ENCODE measurements around the gene POU3F1. TPM values are rescaled to one million over a fixed set of nuclear protein-coding genes. Genes with fewer than 3 reads are reported as not detected.

Gene POU3F1
- total RNA-seq, 2 donors from 2014 or later, result 0.20 to 0.46 TPM

- H3K4me1 ChIP-seq (ENCODE audit: control insufficient read depth, insufficient read depth, low read length), result no peaks in the 10 kb centered on the region
- no peak for DNase-seq
- WGBS, 2 experiments (ENCODE audit: insufficient coverage in 1 of 2, insufficient read length in 1 of 2), result 89 to 93% methylated on average over 3 of the region's 3 CpGs
- peaks cover 63% of the 10 kb centered on the region for H3K36me3 Mint-ChIP-seq (ENCODE audit: low read depth)
- TF ChIP-seq, protein P1, sequence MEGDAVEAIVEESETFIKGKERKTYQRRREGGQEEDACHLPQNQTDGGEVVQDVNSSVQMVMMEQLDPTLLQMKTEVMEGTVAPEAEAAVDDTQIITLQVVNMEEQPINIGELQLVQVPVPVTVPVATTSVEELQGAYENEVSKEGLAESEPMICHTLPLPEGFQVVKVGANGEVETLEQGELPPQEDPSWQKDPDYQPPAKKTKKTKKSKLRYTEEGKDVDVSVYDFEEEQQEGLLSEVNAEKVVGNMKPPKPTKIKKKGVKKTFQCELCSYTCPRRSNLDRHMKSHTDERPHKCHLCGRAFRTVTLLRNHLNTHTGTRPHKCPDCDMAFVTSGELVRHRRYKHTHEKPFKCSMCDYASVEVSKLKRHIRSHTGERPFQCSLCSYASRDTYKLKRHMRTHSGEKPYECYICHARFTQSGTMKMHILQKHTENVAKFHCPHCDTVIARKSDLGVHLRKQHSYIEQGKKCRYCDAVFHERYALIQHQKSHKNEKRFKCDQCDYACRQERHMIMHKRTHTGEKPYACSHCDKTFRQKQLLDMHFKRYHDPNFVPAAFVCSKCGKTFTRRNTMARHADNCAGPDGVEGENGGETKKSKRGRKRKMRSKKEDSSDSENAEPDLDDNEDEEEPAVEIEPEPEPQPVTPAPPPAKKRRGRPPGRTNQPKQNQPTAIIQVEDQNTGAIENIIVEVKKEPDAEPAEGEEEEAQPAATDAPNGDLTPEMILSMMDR (conservative IDR thresholded peaks at IDR 0.05), result no peak
- no peak overlapping the region for H3K9ac ChIP-seq (ENCODE audit: extremely low read depth, low read length, poor library complexity, severe bottlenecking)
- H3K4me1 Mint-ChIP-seq, result peaks cover 8% of the 10 kb centered on the region
- no peaks in the 10 kb centered on the region for H3K9me3 Mint-ChIP-seq
- no peaks in the 10 kb centered on the region for H3K27me3 ChIP-seq (ENCODE audit: control insufficient read depth, insufficient read depth, low read length, poor library complexity, severe bottlenecking)
- no peaks in the 10 kb centered on the region for H3K9me3 ChIP-seq (ENCODE audit: control insufficient read depth, low read length)
- H3K36me3 ChIP-seq (ENCODE audit: control insufficient read depth, insufficient read depth, low read length), result peaks cover 73% of the 10 kb centered on the region
- H3K27ac Mint-ChIP-seq, result no peak overlapping the region
- H3K4me3 ChIP-seq (ENCODE audit: low read length), result no peak overlapping the region
- no peak overlapping the region for H3K4me3 Mint-ChIP-seq
- H3K27me3 Mint-ChIP-seq (ENCODE audit: insufficient read depth), result no peaks in the 10 kb centered on the region
- no peak overlapping the region for H3K27ac ChIP-seq (ENCODE audit: low read depth, low read length)
Measured at GRCh38 chr1:38022810-38023209, 23.8 kb downstream of the POU3F1 start.

DNA sequence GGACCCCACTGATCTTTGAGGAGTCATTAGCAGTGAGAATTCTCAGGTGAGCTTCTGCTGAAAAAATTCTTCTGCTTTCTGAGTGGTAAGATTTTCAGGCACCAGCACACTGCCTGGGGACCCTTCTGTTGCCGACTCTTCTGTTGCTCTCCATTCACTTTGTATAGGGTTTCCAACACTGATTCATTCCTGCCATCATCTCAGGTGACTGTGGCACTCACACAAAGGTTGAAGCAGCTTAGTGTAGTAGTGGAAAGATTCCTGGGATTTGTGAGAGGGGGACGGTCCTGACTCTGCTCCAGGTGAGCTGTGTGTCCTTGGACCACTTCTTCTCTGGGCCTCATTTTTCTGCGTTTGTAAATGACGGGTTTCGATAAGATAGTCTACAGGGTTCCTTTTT lies 24.6 kb downstream of the POU3F1 start:
- Histone ChIP-seq H3K4me3 (ENCODE audit: low read length) (no peak overlapping the region), H3K27ac (ENCODE audit: low read depth, low read length) (no peak overlapping the region), H3K4me1 (ENCODE audit: control insufficient read depth, insufficient read depth, low read length) (no peaks in the 10 kb centered on the region), H3K9ac (ENCODE audit: extremely low read depth, low read length, poor library complexity, severe bottlenecking) (no peak overlapping the region), H3K36me3 (ENCODE audit: control insufficient read depth, insufficient read depth, low read length) (peaks cover 82% of the 10 kb centered on the region), H3K9me3 (ENCODE audit: control insufficient read depth, low read length) (no peaks in the 10 kb centered on the region), H3K27me3 (ENCODE audit: control insufficient read depth, insufficient read depth, low read length, poor library complexity, severe bottlenecking) (no peaks in the 10 kb centered on the region)
- H3K27me3 Mint-ChIP-seq (ENCODE audit: insufficient read depth), result no peaks in the 10 kb centered on the region
- peaks cover 3% of the 10 kb centered on the region for H3K4me1 Mint-ChIP-seq
- no peak for DNase-seq
- 96 to 100% methylated on average over 2 to 5 of the region's 5 CpGs for WGBS, 2 experiments (ENCODE audit: insufficient coverage in 1 of 2, insufficient read length in 1 of 2)
- H3K9me3 Mint-ChIP-seq, result no peaks in the 10 kb centered on the region
- H3K4me3 Mint-ChIP-seq, result no peak overlapping the region
- H3K27ac Mint-ChIP-seq, result no peak overlapping the region
- TF ChIP-seq, protein P1 (conservative IDR thresholded peaks at IDR 0.05), result no peak
- peaks cover 66% of the 10 kb centered on the region for H3K36me3 Mint-ChIP-seq (ENCODE audit: low read depth)

DNA sequence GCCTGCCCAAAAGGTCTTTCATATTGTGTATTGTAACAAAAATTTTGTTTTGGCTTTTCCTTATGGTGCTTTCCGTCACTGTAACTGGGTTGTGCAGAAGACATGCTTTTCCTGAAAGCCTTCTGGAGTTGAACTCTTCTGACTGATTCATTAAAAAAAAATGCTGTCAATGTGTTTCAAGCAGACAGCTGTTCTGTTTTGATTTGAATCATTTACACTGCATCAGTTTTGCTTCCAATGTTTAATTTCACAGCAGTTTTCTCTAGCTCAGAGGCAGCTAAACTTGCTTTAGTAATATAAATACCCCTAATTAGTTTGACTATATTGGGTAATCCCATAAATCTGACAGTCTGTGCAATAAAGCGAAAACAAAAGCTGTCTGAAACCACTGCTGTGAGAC lies 26.2 kb downstream of the POU3F1 start:
- WGBS, 2 experiments (ENCODE audit: insufficient coverage in 1 of 2, insufficient read length in 1 of 2), result 97 to 100% methylated on average over 2 of the region's 2 CpGs
- TF ChIP-seq, protein P1 (conservative IDR thresholded peaks at IDR 0.05), result no peak
- H3K9me3 ChIP-seq (ENCODE audit: control insufficient read depth, low read length), result no peaks in the 10 kb centered on the region
- H3K4me3 ChIP-seq (ENCODE audit: low read length), result no peak overlapping the region
- Mint-ChIP-seq H3K4me1 (no peaks in the 10 kb centered on the region), H3K27ac (no peak overlapping the region), H3K9me3 (no peaks in the 10 kb centered on the region), H3K27me3 (ENCODE audit: insufficient read depth) (no peaks in the 10 kb centered on the region), H3K36me3 (ENCODE audit: low read depth) (peaks cover 68% of the 10 kb centered on the region), H3K4me3 (no peak overlapping the region)
- H3K9ac ChIP-seq (ENCODE audit: extremely low read depth, low read length, poor library complexity, severe bottlenecking), result no peak overlapping the region
- H3K4me1 ChIP-seq (ENCODE audit: control insufficient read depth, insufficient read depth, low read length), result no peaks in the 10 kb centered on the region
- H3K27ac ChIP-seq (ENCODE audit: low read depth, low read length), result no peak overlapping the region
- H3K36me3 ChIP-seq (ENCODE audit: control insufficient read depth, insufficient read depth, low read length), result peaks cover 90% of the 10 kb centered on the region
- H3K27me3 ChIP-seq (ENCODE audit: control insufficient read depth, insufficient read depth, low read length, poor library complexity, severe bottlenecking), result no peaks in the 10 kb centered on the region
- no peak for DNase-seq
